D721Med (cell line): ENCODE data around the gene CDKAL1.

Experiments
- DNase-seq: peaks from one replicate; pipeline ENCODE4 v3.0.0; 2011; ENCODE audit warnings: low spot score; ENCODE audit not compliant: insufficient read length
- FAIRE-seq: peaks from 2 replicates; lab custom pipeline; 2011; peaks lifted over from hg19 to GRCh38; lab: Jason Lieb, UNC
- TF ChIP-seq, protein P1 (sequence below): IDR thresholded peaks from 2 replicates; pipeline ENCODE4 v1.5.1; 2012; ENCODE audit warnings: mild to moderate bottlenecking, control low read depth; ENCODE audit not compliant: insufficient read depth; ENCODE audit errors: missing control alignments

The CDKAL1 gene

DNA sequence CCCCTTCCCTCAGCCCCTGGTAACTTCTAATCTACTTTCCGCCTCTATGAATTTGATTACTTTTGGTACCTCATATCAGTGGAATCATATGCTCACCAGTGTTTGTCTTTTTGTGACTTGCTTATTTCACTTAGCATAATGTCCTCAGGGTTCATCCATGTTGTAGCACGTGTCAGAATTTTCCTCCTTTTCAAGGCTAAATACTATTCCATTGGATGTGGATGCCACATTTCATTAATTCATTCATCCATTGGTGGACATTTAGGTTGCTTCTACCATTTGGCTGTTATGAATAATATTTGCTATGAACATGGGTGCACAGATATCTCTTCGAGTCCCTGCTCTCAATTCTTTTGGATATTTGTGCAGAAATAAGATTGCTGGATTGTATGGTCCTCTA, 670.7 kb downstream of the CDKAL1 start:
- TF ChIP-seq, protein P1, sequence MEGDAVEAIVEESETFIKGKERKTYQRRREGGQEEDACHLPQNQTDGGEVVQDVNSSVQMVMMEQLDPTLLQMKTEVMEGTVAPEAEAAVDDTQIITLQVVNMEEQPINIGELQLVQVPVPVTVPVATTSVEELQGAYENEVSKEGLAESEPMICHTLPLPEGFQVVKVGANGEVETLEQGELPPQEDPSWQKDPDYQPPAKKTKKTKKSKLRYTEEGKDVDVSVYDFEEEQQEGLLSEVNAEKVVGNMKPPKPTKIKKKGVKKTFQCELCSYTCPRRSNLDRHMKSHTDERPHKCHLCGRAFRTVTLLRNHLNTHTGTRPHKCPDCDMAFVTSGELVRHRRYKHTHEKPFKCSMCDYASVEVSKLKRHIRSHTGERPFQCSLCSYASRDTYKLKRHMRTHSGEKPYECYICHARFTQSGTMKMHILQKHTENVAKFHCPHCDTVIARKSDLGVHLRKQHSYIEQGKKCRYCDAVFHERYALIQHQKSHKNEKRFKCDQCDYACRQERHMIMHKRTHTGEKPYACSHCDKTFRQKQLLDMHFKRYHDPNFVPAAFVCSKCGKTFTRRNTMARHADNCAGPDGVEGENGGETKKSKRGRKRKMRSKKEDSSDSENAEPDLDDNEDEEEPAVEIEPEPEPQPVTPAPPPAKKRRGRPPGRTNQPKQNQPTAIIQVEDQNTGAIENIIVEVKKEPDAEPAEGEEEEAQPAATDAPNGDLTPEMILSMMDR: no peak
- DNase-seq (no peak), FAIRE-seq (no peak)

GRCh38 chr6:21208081-21208795, 674.0 kb downstream of the CDKAL1 start:
- no peak for FAIRE-seq
- no peak for DNase-seq
- TF ChIP-seq, protein P1: no peak

GRCh38 chr6:21208796-21209186, 674.5 kb downstream of the CDKAL1 start:
- DNase-seq (no peak), FAIRE-seq (no peak)
- TF ChIP-seq, protein P1: no peak

DNA sequence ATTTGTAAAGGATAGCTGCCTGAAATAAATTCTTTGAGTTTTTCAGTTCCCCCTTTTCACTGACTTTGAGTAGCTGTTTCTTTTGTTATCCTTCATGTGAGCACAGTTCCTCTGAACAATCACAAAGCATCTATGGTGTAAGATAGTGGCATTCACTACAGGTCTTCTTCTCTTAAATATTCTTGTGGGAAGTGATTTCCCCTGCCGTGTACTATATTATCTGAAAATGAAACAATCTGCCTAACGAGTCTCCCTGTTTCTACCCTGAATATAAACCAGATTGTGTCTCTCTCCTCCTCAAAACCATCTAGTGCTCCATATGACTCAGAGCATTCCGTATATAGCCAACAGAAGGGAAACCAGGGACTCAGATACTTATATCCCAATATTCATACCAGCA, 679.2 kb downstream of the CDKAL1 start:
- FAIRE-seq (no peak), DNase-seq (no peak)
- TF ChIP-seq, protein P1: no peak

GRCh38 chr6:21214738-21215448, 680.6 kb downstream of the CDKAL1 start:
- TF ChIP-seq, protein P1: no peak
- no peak for FAIRE-seq
- DNase-seq: no peak

- DNase-seq (no peak), FAIRE-seq (no peak)
- TF ChIP-seq, protein P1: no peak
Measured at GRCh38 chr6:21219241-21219640, 685.0 kb downstream of the CDKAL1 start.

- TF ChIP-seq, protein P1: no peak
- no peak for DNase-seq
- no peak for FAIRE-seq
Measured at GRCh38 chr6:21219856-21220255, 685.6 kb downstream of the CDKAL1 start.
